ENCODE results near the gene DOCK10.
A peak's percentile ranks its signal among the peaks of the same experiment; 100 is the strongest.

DNA sequence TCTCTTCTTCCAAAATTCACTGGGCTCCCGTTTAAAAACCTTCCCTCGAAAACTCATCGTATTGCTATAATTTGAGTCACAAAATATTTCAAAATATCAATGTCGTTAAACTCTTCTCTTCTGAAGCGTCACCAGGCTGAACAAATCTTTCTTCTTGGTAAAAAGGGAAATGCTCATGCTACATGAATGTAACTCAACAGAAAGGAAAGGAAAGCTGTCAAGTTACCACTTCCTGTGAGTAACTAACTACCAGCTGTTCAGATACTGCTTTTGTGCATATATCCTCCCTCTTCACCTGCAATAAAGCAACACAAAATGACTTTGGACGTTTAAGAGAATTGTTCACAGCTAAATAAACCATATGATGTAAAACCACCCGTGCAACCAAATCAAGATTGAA is 95.4 kb downstream of the DOCK10 start:
- TF ChIP-seq, protein P1, sequence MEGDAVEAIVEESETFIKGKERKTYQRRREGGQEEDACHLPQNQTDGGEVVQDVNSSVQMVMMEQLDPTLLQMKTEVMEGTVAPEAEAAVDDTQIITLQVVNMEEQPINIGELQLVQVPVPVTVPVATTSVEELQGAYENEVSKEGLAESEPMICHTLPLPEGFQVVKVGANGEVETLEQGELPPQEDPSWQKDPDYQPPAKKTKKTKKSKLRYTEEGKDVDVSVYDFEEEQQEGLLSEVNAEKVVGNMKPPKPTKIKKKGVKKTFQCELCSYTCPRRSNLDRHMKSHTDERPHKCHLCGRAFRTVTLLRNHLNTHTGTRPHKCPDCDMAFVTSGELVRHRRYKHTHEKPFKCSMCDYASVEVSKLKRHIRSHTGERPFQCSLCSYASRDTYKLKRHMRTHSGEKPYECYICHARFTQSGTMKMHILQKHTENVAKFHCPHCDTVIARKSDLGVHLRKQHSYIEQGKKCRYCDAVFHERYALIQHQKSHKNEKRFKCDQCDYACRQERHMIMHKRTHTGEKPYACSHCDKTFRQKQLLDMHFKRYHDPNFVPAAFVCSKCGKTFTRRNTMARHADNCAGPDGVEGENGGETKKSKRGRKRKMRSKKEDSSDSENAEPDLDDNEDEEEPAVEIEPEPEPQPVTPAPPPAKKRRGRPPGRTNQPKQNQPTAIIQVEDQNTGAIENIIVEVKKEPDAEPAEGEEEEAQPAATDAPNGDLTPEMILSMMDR (IDR thresholded peaks at IDR 0.05; ENCODE audit: extremely low read depth in 1 of 2, insufficient read depth in 1 of 2, low read depth in 1 of 2, low read length in 2 of 2), result no peak
- TF ChIP-seq POLR2A (IDR thresholded peaks at IDR 0.05; ENCODE audit: low read depth, low read length), result peak; percentile 71
- no peak for TF ChIP-seq EZH2 (IDR thresholded peaks at IDR 0.05; ENCODE audit: borderline replicate concordance, low read depth, low read length, severe bottlenecking)
- TF ChIP-seq FOS (IDR thresholded peaks at IDR 0.05; ENCODE audit: borderline replicate concordance, insufficient read depth, low read length), result peak; percentile 80
- TF ChIP-seq POLR2AphosphoS5 (IDR thresholded peaks at IDR 0.05; ENCODE audit: insufficient read depth, low read depth, low read length), result peak; percentile 78
